ENCODE data around the gene PTPN4. TPM values are rescaled to one million over a fixed set of nuclear protein-coding genes. Genes with fewer than 3 reads are reported as not detected.

Gene PTPN4
- total RNA-seq, 1 experiment from 2014 or later = 46.8 TPM

GRCh38 chr2:120028795-120029194, 269.1 kb downstream of the PTPN4 start:
- no peak for DNase-seq
- Mint-ChIP-seq H3K4me1 (ENCODE audit: low read depth, unreplicated experiment) (peaks cover 18% of the 10 kb centered on the region), H3K9me3 (ENCODE audit: unreplicated experiment) (no peaks in the 10 kb centered on the region), H3K27ac (ENCODE audit: unreplicated experiment) (no peak overlapping the region), H3K27me3 (ENCODE audit: insufficient read depth, unreplicated experiment) (no peaks in the 10 kb centered on the region), H3K4me3 (ENCODE audit: unreplicated experiment) (no peak overlapping the region), H3K36me3 (ENCODE audit: insufficient read depth, unreplicated experiment) (peaks cover 43% of the 10 kb centered on the region)
- Histone ChIP-seq H3K4me3 (ENCODE audit: low read depth, low read length) (no peak overlapping the region), H3K9me3 (peaks cover 10% of the 10 kb centered on the region; the same call in 1 of the 2 replicates), H3K27me3 (replicated peaks; ENCODE audit: control insufficient read depth, insufficient read depth, low read length) (no peaks in the 10 kb centered on the region), H3K36me3 (ENCODE audit: control insufficient read depth, insufficient read depth, low read length) (peaks cover 1% of the 10 kb centered on the region; the same call in 1 of the 2 replicates), H3K4me1 (peaks cover 6% of the 10 kb centered on the region)
- ChIA-PET CTCF (no interaction called here), POLR2A (no interaction called here)
- BruUV-seq (replicated peaks) = no TSS peak
- TF ChIP-seq CTCF (IDR thresholded peaks at IDR 0.05; ENCODE audit: insufficient read depth in 1 of 2, low read depth in 1 of 2, low read length in 1 of 2, severe bottlenecking in 1 of 2, unreplicated experiment in 1 of 2) = no peak
- intact Hi-C loops (cut with micrococcal nuclease; ENCODE audit: unreplicated experiment) = no loop called here

- Histone ChIP-seq H3K36me3 (ENCODE audit: control insufficient read depth, insufficient read depth, low read length) (peaks cover 1% of the 10 kb centered on the region; the same call in 1 of the 2 replicates), H3K9me3 (peaks cover 9% of the 10 kb centered on the region; the same call in 1 of the 2 replicates), H3K4me1 (peaks cover 6% of the 10 kb centered on the region), H3K27me3 (replicated peaks; ENCODE audit: control insufficient read depth, insufficient read depth, low read length) (no peaks in the 10 kb centered on the region), H3K4me3 (ENCODE audit: low read depth, low read length) (no peak overlapping the region)
- Mint-ChIP-seq H3K4me3 (ENCODE audit: unreplicated experiment) (no peak overlapping the region), H3K27ac (ENCODE audit: unreplicated experiment) (no peak overlapping the region), H3K27me3 (ENCODE audit: insufficient read depth, unreplicated experiment) (no peaks in the 10 kb centered on the region), H3K36me3 (ENCODE audit: insufficient read depth, unreplicated experiment) (peaks cover 41% of the 10 kb centered on the region), H3K4me1 (ENCODE audit: low read depth, unreplicated experiment) (peaks cover 18% of the 10 kb centered on the region), H3K9me3 (ENCODE audit: unreplicated experiment) (no peaks in the 10 kb centered on the region)
- no peak for TF ChIP-seq CTCF (IDR thresholded peaks at IDR 0.05; ENCODE audit: insufficient read depth in 1 of 2, low read depth in 1 of 2, low read length in 1 of 2, severe bottlenecking in 1 of 2, unreplicated experiment in 1 of 2)
- BruUV-seq (replicated peaks) = no TSS peak
- POLR2A ChIA-PET = no interaction called here
- intact Hi-C loops (cut with micrococcal nuclease; ENCODE audit: unreplicated experiment) = no loop called here
- DNase-seq = no peak
- CTCF ChIA-PET = no interaction called here
Observed at GRCh38 chr2:120029672-120030640, 270.2 kb downstream of the PTPN4 start.

- Mint-ChIP-seq H3K36me3 (ENCODE audit: insufficient read depth, unreplicated experiment) (peaks cover 24% of the 10 kb centered on the region), H3K27me3 (ENCODE audit: insufficient read depth, unreplicated experiment) (no peaks in the 10 kb centered on the region), H3K4me1 (ENCODE audit: low read depth, unreplicated experiment) (peaks cover 34% of the 10 kb centered on the region), H3K27ac (ENCODE audit: unreplicated experiment) (no peak overlapping the region), H3K4me3 (ENCODE audit: unreplicated experiment) (no peak overlapping the region), H3K9me3 (ENCODE audit: unreplicated experiment) (no peaks in the 10 kb centered on the region)
- H3K9me3 ChIP-seq = no peaks in the 10 kb centered on the region
- H3K4me1 ChIP-seq = peaks cover 18% of the 10 kb centered on the region
- no peaks in the 10 kb centered on the region for H3K27me3 ChIP-seq (replicated peaks; ENCODE audit: control insufficient read depth, insufficient read depth, low read length)
- intact Hi-C loops (cut with micrococcal nuclease; ENCODE audit: unreplicated experiment) = no loop called here
- peaks cover 1% of the 10 kb centered on the region; the same call in 1 of the 2 replicates for H3K36me3 ChIP-seq (ENCODE audit: control insufficient read depth, insufficient read depth, low read length)
- no peak for TF ChIP-seq CTCF (IDR thresholded peaks at IDR 0.05; ENCODE audit: insufficient read depth in 1 of 2, low read depth in 1 of 2, low read length in 1 of 2, severe bottlenecking in 1 of 2, unreplicated experiment in 1 of 2)
- DNase-seq = no peak
- BruUV-seq (replicated peaks) = no TSS peak
- ChIA-PET POLR2A (no interaction called here), CTCF (no interaction called here)
- H3K4me3 ChIP-seq (ENCODE audit: low read depth, low read length) = no peak overlapping the region
Observed at GRCh38 chr2:120032297-120032696, 272.6 kb downstream of the PTPN4 start.

Other genes with a start within 250 kb of the PTPN4 start
- gene SCTR, start 235.4 kb upstream of the PTPN4 start, total RNA-seq (2022) = not detected in 2 replicates
- gene CFAP221, start 215.5 kb upstream of the PTPN4 start, total RNA-seq (2022) = 0.60 TPM in 1 of 2 replicates, not detected in the other
- gene TMEM177, start 80.7 kb upstream of the PTPN4 start, total RNA-seq (2022) = 35.7 and 36.7 TPM in 2 replicates

All from Caco-2 (cell line).